ENCODE data around the gene TNFAIP3. TPM values are rescaled to one million over a fixed set of nuclear protein-coding genes. Genes with fewer than 3 reads are reported as not detected.

The TNFAIP3 gene
- total RNA-seq, 1 donor from 2014 or later: 7.8 TPM

DNA sequence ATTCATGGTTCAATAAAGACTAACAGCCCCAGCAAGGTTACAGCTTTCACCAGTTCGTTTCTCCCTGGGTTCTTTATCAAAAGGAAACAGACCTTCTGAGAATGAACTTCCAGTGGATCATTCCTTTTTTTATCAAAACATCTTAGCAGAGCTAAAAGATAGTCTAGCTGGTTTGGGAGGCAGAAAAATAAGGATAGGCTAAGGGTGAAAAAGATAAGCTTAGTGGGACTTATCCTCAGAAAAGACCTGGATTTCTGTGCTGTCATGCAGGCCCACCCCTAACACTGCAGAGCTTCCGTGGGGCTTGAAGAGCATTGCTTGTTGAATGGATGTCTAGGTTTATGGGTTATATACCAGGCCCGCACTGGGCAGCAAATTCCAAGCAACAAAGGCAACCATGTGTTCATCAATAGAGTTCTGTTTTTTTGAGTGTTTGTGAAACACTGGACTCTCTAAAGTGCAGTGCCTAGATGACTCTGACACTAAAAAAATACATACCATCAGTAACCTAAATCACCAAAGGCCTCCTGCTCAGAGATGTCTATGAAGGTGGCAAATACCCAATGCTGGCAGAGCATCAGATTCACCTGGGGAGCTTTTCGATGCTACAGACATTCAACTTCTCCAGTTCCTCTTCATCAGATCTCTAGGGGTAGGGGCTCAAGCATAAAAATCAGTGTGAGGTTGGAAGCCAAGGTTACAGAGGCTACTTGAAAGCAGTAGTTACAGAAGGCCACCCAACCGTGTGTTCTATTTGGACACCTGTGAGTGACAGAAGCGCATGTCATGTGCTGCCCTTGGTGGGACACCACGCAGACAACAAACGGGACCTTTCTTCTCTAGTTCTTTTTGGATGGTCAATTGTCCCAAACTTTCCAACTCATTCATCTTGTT, 53.0 kb downstream of the TNFAIP3 start:
- no peak for DNase-seq (ENCODE audit: low read depth)

- DNase-seq (ENCODE audit: low read depth): no peak
These were observed 54.8 kb downstream of the TNFAIP3 start for GRCh38 chr6:137921823-137922222.

GRCh38 chr6:137923866-137924653, 57.0 kb downstream of the TNFAIP3 start:
- no peak for DNase-seq (ENCODE audit: low read depth)

- no peak for DNase-seq (ENCODE audit: low read depth)
These were observed 58.2 kb downstream of the TNFAIP3 start for GRCh38 chr6:137925141-137925698.

- DNase-seq (ENCODE audit: low read depth): peak; percentile 79
These were observed 59.2 kb downstream of the TNFAIP3 start for GRCh38 chr6:137926207-137926731.

- DNase-seq (ENCODE audit: low read depth): peak; percentile 62
These were observed 59.9 kb downstream of the TNFAIP3 start for GRCh38 chr6:137926985-137927384.

DNA sequence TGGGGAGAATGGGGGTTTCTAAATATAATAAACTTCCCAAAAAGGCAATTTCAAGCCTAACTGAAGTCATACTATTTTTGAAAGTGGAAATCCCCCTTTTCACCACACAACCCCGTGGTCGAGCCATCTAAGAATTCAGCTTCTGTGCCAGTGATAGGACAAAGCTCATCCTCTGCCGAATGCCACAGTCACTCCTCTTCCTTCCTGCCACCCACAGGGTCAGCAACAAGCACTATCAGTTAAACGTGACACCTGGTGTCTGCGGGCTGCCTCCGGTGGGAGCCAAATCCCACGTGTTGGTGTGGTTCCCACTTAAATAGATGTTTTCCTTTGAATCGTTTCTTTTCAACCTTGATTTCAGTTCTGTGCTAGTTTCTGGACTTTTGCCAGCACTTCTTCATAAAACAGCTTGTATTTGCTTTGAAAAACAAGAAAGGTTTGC, 60.7 kb downstream of the TNFAIP3 start:
- peak; percentile 71 for DNase-seq (ENCODE audit: low read depth)

DNA sequence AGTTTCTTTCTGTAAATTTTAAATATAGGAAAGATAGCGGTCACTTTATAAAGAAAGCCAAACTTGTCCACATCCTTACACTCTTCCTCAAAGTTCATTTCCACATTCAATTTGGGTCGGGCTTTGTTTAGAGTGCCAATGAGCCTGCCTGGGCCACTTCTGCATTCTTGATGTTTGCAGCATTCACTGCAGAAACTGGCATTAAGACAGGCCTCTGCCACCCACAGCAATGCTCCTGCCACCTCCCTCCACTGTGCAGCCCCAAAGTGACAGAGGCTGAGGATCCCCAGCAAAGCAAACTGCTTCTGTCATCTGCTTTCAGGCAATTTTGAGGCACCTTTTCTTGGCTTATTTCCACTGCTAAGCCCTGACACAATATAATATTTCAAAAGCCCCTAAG, 61.2 kb downstream of the TNFAIP3 start:
- DNase-seq (ENCODE audit: low read depth): no peak

DNA sequence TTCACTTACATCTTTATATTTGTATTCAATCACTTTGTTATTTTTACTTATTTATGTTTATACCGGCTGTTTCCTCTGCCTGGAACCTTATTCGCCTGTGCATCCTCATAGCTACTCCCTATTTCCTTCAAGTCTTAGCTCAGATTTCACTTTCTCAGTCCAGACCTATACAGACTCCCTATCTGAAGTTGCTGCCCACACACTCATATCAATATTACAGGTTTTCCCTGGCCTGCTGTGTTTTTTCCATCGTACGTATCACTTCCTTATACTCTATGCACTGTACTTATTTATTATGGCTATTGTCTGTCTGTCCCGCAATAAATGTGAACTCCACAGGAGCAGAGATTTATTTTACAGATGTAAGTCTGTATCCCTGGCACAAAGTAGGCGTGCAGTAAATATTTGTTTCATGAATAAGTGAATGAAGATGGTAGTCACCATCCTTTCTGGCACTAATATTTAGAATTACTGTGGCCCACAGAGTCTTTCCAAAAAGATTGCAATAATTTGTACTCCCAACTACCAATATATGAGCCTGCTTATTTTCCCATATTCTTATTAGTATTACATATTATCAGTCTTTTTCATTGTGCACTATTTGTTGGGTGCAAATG, 64.9 kb downstream of the TNFAIP3 start:
- no peak for DNase-seq (ENCODE audit: low read depth)

Other genes with a start within 250 kb of the TNFAIP3 start
- gene PERP, start 240.2 kb downstream of the TNFAIP3 start, total RNA-seq: 0.42 and 0.70 TPM in 2 replicates

Measured in myocyte (in vitro differentiated cells).